GM23338 (cell line): ENCODE data around the gene PCGF3. TPM values are rescaled to one million over a fixed set of nuclear protein-coding genes. Genes with fewer than 3 reads are reported as not detected.

Source experiments
- ATAC-seq: fragments of 200-7000 bp; cut with Tn5 transposase; 3 replicates; pipeline ENCODE4 v1.9.1; 2020
- DNase-seq: peaks from one replicate; pipeline ENCODE4 v3.0.0-alpha.2; 2015; ENCODE audit warnings: low spot score
- H2AFZ ChIP-seq: fragments of 200-600 bp; sonication (generic); 2 replicates; pipeline ENCODE4 v1.8.0; 2016; ENCODE audit warnings: antibody characterized with exemption, mild to moderate bottlenecking, moderate library complexity
- H3F3A ChIP-seq: fragments of 200-600 bp; sonication (generic); replicated peaks from 2 replicates; pipeline ENCODE4 v1.8.0; 2017; ENCODE audit warnings: antibody characterized with exemption, mixed run types, low read depth
- H3K27ac ChIP-seq: fragments of 200-600 bp; sonication (generic); 2 replicates; pipeline ENCODE4 v1.6.1; 2016; ENCODE audit warnings: low read depth
- H3K27me3 ChIP-seq: fragments of 200-600 bp; sonication (generic); 2 replicates; pipeline ENCODE4 v1.8.0; 2016; ENCODE audit warnings: mild to moderate bottlenecking, mixed run types, moderate library complexity; ENCODE audit not compliant: insufficient read depth
- H3K36me3 ChIP-seq: fragments of 200-600 bp; sonication (generic); 2 replicates; pipeline ENCODE4 v1.8.0; 2016; ENCODE audit warnings: mild to moderate bottlenecking; ENCODE audit not compliant: insufficient read depth
- H3K4me1 ChIP-seq: fragments of 200-600 bp; sonication (generic); 2 replicates; pipeline ENCODE4 v1.8.0; 2016; ENCODE audit warnings: mild to moderate bottlenecking, moderate library complexity; ENCODE audit not compliant: insufficient read depth
- H3K4me2 ChIP-seq: fragments of 200-600 bp; sonication (generic); 2 replicates; pipeline ENCODE4 v1.7.1; 2017; ENCODE audit warnings: mixed run types
- H3K4me3 ChIP-seq: fragments of 200-600 bp; sonication (generic); 2 replicates; pipeline ENCODE4 v1.6.1; 2016; ENCODE audit warnings: mixed run types
- H3K79me2 ChIP-seq: fragments of 200-600 bp; sonication (generic); replicated peaks from 2 replicates; pipeline ENCODE4 v1.8.0; 2017; ENCODE audit warnings: mild to moderate bottlenecking; ENCODE audit not compliant: insufficient read depth
- H3K9me2 ChIP-seq: fragments of 200-600 bp; sonication (generic); 2 replicates; pipeline ENCODE4 v1.8.0; 2017; ENCODE audit not compliant: insufficient read depth
- H4K20me1 ChIP-seq: fragments of 200-600 bp; sonication (generic); replicated peaks from 2 replicates; pipeline ENCODE4 v1.8.0; 2017; ENCODE audit warnings: mild to moderate bottlenecking; ENCODE audit not compliant: insufficient read depth
- H3K27ac Mint-ChIP-seq: 2 replicates; pipeline ENCODE4 v1.8.0; 2020; ENCODE audit warnings: inconsistent platforms, mild to moderate bottlenecking, moderate library complexity, mixed read lengths
- H3K27me3 Mint-ChIP-seq: 3 replicates; pipeline ENCODE4 v1.8.0; 2022; ENCODE audit warnings: low read depth, mild to moderate bottlenecking, moderate library complexity, mixed read lengths, inconsistent platforms; ENCODE audit not compliant: insufficient read depth, poor library complexity
- H3K36me3 Mint-ChIP-seq: 3 replicates; pipeline ENCODE4 v1.8.0; 2021; ENCODE audit warnings: low read depth, mild to moderate bottlenecking, inconsistent platforms, moderate library complexity, mixed read lengths
- H3K4me1 Mint-ChIP-seq: 3 replicates; pipeline ENCODE4 v1.8.0; 2020; ENCODE audit warnings: mild to moderate bottlenecking, inconsistent platforms, mixed read lengths
- H3K4me3 Mint-ChIP-seq: 3 replicates; pipeline ENCODE4 v1.8.0; 2021; ENCODE audit warnings: moderate library complexity, mild to moderate bottlenecking, inconsistent platforms, mixed read lengths
- H3K9me3 Mint-ChIP-seq: 3 replicates; pipeline ENCODE4 v1.8.0; 2020; ENCODE audit warnings: moderate library complexity, mild to moderate bottlenecking, inconsistent platforms, mixed read lengths
- EZH2phosphoT487 ChIP-seq: fragments of 200-600 bp; sonication (generic); IDR thresholded peaks from one replicate; pipeline ENCODE4 v1.8.1; 2018; ENCODE audit warnings: antibody characterized with exemption; ENCODE audit not compliant: unreplicated experiment
- JUNB ChIP-seq: IDR thresholded peaks from one replicate; pipeline ENCODE4 v1.6.1; 2016; ENCODE audit warnings: antibody characterized with exemption; ENCODE audit not compliant: unreplicated experiment
- NANOG ChIP-seq: IDR thresholded peaks from 2 replicates; pipeline ENCODE4 v1.6.1; 2016; ENCODE audit warnings: antibody characterized with exemption, borderline replicate concordance
- ZNF114 ChIP-seq: fragments of 250-450 bp; sonication (Bioruptor Pico); IDR thresholded peaks from 2 replicates; pipeline ENCODE4 v1.5.0; 2020; ENCODE audit warnings: mild to moderate bottlenecking, moderate library complexity
- ZNF331 ChIP-seq: fragments of 250-450 bp; sonication (Bioruptor Pico); IDR thresholded peaks from 2 replicates; pipeline ENCODE4 v1.5.0; 2020; ENCODE audit warnings: low read depth, mild to moderate bottlenecking, moderate library complexity
- polyA plus RNA-seq: library from polyadenylated mRNA; unstranded; fragments of >200 nt; fragmentation: Nextera tagmentation; extraction: Ambion mirVana; gene quantifications from 2 replicates; pipeline ENCODE4 v1.2.1, GENCODE V29; 2016
- total RNA-seq: library from RNA; depleted of rRNA; stranded (reverse); fragments of >200 nt; shearing (Covaris generic); gene quantifications from 2 replicates; pipeline ENCODE4 v1.2.3, GENCODE V29; 2014
- TF ChIP-seq, protein P1 (sequence below): fragments of 250-450 bp; sonication (Bioruptor Pico); IDR thresholded peaks from 2 replicates; pipeline ENCODE4 v1.5.0; 2020; ENCODE audit warnings: mild to moderate bottlenecking, moderate library complexity
- TF ChIP-seq, protein P2 (sequence below): IDR thresholded peaks from 2 replicates; pipeline ENCODE4 v1.6.1; 2016; ENCODE audit warnings: antibody characterized with exemption
- TF ChIP-seq, protein P3 (sequence below): IDR thresholded peaks from one replicate; pipeline ENCODE4 v1.6.1; 2018; ENCODE audit warnings: antibody characterized with exemption; ENCODE audit not compliant: unreplicated experiment
- TF ChIP-seq, protein P4 (sequence below), 2 experiments: fragments of 200-600 bp in 1 of 2; sonication (generic) in 1 of 2; conservative IDR thresholded peaks; 2 replicates each; pipeline versions ENCODE4 v1.5.1 to v1.6.1; 2016 to 2017; ENCODE audit warnings: antibody characterized with exemption in 2 of 2, low read depth in 2 of 2, mild to moderate bottlenecking in 2 of 2, moderate library complexity in 1 of 2

The PCGF3 gene
- total and polyA plus RNA-seq, 2 experiments from 2014 or later: 33.1 to 49.0 TPM

DNA sequence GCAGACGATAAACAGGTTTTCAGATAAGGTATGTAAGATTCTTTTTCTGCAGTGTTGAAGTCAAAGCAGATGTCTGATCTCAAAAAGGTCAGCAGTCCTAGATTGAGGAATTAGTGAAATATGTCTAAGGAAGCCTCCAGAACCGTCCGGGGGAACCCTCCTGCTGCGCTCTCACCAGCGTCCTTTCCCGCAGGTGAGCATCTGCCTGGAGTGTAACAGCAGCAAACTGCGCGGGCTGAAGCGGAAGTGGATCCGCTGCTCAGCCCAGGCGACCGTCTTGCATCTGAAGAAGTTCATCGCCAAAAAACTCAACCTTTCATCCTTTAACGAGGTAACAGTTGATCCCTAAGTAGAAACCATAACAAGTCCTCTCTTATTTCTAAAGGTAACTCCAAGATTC lies 55.5 kb downstream of the PCGF3 start:
- Histone ChIP-seq H3K4me2 (no peak overlapping the region), H3K4me3 (no peak overlapping the region), H3K4me1 (0 out of 2 replicates have a peak, but pooled peaks cover 3% of the 10 kb centered on the region), H3K27me3 (no peaks in the 10 kb centered on the region), H4K20me1 (peaks cover 15% of the 10 kb centered on the region), H3K36me3 (peaks cover 6% of the 10 kb centered on the region), H2AFZ (no peak overlapping the region), H3F3A (peaks cover 12% of the 10 kb centered on the region), H3K79me2 (no peaks in the 10 kb centered on the region), H3K9me2 (no peaks in the 10 kb centered on the region), H3K27ac (no peak overlapping the region)
- Mint-ChIP-seq H3K36me3 (peaks cover 84% of the 10 kb centered on the region), H3K27ac (no peak overlapping the region), H3K27me3 (peaks cover 14% of the 10 kb centered on the region), H3K9me3 (peaks cover 22% of the 10 kb centered on the region), H3K4me3 (no peak overlapping the region), H3K4me1 (peaks cover 6% of the 10 kb centered on the region; the same call in 2 of the 3 replicates)
- TF ChIP-seq NANOG: no peak
- TF ChIP-seq, protein P1, sequence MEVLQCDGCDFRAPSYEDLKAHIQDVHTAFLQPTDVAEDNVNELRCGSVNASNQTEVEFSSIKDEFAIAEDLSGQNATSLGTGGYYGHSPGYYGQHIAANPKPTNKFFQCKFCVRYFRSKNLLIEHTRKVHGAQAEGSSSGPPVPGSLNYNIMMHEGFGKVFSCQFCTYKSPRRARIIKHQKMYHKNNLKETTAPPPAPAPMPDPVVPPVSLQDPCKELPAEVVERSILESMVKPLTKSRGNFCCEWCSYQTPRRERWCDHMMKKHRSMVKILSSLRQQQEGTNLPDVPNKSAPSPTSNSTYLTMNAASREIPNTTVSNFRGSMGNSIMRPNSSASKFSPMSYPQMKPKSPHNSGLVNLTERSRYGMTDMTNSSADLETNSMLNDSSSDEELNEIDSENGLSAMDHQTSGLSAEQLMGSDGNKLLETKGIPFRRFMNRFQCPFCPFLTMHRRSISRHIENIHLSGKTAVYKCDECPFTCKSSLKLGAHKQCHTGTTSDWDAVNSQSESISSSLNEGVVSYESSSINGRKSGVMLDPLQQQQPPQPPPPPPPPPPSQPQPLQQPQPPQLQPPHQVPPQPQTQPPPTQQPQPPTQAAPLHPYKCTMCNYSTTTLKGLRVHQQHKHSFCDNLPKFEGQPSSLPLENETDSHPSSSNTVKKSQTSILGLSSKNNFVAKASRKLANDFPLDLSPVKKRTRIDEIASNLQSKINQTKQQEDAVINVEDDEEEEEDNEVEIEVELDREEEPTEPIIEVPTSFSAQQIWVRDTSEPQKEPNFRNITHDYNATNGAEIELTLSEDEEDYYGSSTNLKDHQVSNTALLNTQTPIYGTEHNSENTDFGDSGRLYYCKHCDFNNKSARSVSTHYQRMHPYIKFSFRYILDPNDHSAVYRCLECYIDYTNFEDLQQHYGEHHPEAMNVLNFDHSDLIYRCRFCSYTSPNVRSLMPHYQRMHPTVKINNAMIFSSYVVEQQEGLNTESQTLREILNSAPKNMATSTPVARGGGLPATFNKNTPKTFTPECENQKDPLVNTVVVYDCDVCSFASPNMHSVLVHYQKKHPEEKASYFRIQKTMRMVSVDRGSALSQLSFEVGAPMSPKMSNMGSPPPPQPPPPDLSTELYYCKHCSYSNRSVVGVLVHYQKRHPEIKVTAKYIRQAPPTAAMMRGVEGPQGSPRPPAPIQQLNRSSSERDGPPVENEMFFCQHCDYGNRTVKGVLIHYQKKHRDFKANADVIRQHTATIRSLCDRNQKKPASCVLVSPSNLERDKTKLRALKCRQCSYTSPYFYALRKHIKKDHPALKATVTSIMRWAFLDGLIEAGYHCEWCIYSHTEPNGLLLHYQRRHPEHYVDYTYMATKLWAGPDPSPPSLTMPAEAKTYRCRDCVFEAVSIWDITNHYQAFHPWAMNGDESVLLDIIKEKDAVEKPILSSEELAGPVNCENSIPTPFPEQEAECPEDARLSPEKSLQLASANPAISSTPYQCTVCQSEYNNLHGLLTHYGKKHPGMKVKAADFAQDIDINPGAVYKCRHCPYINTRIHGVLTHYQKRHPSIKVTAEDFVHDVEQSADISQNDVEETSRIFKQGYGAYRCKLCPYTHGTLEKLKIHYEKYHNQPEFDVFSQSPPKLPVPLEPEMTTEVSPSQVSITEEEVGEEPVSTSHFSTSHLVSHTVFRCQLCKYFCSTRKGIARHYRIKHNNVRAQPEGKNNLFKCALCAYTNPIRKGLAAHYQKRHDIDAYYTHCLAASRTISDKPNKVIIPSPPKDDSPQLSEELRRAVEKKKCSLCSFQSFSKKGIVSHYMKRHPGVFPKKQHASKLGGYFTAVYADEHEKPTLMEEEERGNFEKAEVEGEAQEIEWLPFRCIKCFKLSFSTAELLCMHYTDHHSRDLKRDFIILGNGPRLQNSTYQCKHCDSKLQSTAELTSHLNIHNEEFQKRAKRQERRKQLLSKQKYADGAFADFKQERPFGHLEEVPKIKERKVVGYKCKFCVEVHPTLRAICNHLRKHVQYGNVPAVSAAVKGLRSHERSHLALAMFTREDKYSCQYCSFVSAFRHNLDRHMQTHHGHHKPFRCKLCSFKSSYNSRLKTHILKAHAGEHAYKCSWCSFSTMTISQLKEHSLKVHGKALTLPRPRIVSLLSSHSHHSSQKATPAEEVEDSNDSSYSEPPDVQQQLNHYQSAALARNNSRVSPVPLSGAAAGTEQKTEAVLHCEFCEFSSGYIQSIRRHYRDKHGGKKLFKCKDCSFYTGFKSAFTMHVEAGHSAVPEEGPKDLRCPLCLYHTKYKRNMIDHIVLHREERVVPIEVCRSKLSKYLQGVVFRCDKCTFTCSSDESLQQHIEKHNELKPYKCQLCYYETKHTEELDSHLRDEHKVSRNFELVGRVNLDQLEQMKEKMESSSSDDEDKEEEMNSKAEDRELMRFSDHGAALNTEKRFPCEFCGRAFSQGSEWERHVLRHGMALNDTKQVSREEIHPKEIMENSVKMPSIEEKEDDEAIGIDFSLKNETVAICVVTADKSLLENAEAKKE (CRISPR knock-in tag): no peak
- no peak for TF ChIP-seq EZH2phosphoT487
- TF ChIP-seq, protein P2, sequence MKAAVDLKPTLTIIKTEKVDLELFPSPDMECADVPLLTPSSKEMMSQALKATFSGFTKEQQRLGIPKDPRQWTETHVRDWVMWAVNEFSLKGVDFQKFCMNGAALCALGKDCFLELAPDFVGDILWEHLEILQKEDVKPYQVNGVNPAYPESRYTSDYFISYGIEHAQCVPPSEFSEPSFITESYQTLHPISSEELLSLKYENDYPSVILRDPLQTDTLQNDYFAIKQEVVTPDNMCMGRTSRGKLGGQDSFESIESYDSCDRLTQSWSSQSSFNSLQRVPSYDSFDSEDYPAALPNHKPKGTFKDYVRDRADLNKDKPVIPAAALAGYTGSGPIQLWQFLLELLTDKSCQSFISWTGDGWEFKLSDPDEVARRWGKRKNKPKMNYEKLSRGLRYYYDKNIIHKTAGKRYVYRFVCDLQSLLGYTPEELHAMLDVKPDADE: no peak
- no peak for TF ChIP-seq ZNF331 (CRISPR knock-in tag)
- TF ChIP-seq, protein P3, sequence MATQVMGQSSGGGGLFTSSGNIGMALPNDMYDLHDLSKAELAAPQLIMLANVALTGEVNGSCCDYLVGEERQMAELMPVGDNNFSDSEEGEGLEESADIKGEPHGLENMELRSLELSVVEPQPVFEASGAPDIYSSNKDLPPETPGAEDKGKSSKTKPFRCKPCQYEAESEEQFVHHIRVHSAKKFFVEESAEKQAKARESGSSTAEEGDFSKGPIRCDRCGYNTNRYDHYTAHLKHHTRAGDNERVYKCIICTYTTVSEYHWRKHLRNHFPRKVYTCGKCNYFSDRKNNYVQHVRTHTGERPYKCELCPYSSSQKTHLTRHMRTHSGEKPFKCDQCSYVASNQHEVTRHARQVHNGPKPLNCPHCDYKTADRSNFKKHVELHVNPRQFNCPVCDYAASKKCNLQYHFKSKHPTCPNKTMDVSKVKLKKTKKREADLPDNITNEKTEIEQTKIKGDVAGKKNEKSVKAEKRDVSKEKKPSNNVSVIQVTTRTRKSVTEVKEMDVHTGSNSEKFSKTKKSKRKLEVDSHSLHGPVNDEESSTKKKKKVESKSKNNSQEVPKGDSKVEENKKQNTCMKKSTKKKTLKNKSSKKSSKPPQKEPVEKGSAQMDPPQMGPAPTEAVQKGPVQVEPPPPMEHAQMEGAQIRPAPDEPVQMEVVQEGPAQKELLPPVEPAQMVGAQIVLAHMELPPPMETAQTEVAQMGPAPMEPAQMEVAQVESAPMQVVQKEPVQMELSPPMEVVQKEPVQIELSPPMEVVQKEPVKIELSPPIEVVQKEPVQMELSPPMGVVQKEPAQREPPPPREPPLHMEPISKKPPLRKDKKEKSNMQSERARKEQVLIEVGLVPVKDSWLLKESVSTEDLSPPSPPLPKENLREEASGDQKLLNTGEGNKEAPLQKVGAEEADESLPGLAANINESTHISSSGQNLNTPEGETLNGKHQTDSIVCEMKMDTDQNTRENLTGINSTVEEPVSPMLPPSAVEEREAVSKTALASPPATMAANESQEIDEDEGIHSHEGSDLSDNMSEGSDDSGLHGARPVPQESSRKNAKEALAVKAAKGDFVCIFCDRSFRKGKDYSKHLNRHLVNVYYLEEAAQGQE: no peak
- TF ChIP-seq JUNB: no peak
- TF ChIP-seq ZNF114: no peak
- TF ChIP-seq, protein P4, sequence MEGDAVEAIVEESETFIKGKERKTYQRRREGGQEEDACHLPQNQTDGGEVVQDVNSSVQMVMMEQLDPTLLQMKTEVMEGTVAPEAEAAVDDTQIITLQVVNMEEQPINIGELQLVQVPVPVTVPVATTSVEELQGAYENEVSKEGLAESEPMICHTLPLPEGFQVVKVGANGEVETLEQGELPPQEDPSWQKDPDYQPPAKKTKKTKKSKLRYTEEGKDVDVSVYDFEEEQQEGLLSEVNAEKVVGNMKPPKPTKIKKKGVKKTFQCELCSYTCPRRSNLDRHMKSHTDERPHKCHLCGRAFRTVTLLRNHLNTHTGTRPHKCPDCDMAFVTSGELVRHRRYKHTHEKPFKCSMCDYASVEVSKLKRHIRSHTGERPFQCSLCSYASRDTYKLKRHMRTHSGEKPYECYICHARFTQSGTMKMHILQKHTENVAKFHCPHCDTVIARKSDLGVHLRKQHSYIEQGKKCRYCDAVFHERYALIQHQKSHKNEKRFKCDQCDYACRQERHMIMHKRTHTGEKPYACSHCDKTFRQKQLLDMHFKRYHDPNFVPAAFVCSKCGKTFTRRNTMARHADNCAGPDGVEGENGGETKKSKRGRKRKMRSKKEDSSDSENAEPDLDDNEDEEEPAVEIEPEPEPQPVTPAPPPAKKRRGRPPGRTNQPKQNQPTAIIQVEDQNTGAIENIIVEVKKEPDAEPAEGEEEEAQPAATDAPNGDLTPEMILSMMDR (conservative IDR thresholded peaks at IDR 0.05; ENCODE audit: low read depth in 2 of 2): no peak
- ATAC-seq (no peak), DNase-seq (no peak)
